C4-2B (cell line): ENCODE data around the gene GNS.

Experiments used
- H3K27ac ChIP-seq: fragments of 450-650 bp; 2 replicates; pipeline ENCODE4 v1.5.1; 2017
- ZFX ChIP-seq: fragments of 450-650 bp; IDR thresholded peaks from 2 replicates; pipeline ENCODE4 v1.6.1; 2017
- TF ChIP-seq, protein P1 (sequence below): fragments of 450-650 bp; conservative IDR thresholded peaks from 2 replicates; pipeline ENCODE4 v1.5.1; 2017; ENCODE audit warnings: mild to moderate bottlenecking

Gene GNS

DNA sequence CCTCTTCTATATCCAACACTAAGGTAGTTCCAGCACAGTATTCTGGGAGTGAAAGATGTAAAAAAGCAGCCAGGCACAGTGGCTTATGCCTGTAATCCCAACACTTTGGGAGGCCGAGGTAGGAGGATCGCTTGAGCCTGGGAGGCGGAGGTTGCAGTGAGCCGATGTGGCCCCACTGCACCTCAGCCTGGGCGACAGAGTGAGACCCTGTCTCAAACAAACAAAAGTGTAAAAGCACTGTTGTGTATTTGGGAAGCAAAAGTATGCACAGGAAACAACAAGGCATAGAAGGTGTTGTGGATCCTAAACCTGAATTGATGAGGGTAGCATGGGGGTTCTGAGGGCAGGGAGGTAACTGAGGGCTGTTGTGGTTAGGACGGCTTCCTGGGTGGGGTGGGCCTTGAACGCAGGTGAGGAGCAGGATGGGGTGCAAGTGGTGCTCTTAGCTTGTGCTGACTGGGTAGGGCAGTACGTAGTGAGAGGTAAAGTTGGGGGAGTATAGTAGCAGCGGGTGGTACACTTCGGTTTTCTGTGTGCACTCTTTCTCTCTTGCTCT, 84.8 kb downstream of the GNS start:
- H3K27ac ChIP-seq: peak overlapping the region; percentile 62; the same call in 1 of the 2 replicates
- TF ChIP-seq ZFX: no peak
- TF ChIP-seq, protein P1, sequence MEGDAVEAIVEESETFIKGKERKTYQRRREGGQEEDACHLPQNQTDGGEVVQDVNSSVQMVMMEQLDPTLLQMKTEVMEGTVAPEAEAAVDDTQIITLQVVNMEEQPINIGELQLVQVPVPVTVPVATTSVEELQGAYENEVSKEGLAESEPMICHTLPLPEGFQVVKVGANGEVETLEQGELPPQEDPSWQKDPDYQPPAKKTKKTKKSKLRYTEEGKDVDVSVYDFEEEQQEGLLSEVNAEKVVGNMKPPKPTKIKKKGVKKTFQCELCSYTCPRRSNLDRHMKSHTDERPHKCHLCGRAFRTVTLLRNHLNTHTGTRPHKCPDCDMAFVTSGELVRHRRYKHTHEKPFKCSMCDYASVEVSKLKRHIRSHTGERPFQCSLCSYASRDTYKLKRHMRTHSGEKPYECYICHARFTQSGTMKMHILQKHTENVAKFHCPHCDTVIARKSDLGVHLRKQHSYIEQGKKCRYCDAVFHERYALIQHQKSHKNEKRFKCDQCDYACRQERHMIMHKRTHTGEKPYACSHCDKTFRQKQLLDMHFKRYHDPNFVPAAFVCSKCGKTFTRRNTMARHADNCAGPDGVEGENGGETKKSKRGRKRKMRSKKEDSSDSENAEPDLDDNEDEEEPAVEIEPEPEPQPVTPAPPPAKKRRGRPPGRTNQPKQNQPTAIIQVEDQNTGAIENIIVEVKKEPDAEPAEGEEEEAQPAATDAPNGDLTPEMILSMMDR: no peak

DNA sequence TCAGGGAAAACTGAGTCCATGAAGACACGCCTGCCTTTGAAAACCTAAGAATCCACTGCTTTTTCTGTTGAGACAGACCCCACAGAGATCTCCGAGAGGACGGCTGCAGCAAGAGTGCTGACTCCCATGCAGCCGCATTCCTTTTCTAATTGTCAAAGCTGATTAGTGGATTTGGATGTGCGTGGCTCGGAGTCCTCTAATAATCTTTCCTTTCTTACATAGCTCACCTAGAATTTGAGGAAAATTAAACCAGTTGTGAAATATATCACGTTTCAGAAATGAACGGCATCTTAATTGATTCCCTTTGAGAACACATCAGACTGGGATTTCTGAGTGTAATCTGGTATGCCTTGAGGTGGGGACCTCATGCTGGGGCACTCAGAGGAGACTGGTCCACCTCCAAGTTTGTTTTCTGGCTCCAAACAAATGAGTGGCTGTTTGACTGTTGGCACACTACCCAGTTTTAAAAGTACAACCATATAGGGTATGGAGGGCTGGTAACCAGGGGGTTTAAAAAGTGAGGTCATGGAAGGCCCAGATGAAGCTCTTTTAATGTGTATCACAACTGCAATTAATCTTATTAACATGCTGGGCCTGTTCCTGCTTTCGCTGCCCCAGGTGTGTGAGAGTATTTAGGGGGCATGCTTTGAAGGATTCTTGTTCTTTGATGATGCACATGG, 85.6 kb downstream of the GNS start:
- peak overlapping the region; percentile 62; the same call in 1 of the 2 replicates for H3K27ac ChIP-seq
- no peak for TF ChIP-seq ZFX
- TF ChIP-seq, protein P1: no peak

DNA sequence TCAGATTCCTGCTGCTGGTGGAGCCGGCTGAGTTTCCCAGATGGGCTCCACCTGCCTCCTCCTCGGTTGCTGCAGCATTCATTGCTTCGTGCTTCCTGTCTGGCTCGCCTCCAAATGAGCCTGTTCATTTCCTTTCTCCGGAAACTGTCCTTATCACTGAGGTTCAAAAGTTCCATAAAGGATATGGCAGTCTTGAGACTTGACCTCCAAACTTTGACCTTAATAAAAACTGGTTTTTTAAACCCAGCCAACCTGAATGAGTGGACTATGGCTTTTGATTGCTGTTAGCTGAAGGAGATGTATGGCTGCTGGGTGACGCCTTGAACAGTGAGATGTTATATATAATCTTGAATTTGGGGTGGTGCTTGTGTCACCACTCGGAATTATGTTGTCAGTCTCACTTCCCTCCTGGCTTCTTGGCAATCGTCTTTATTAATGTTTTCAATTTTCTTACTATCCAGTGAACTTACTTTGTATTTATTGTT, 86.2 kb downstream of the GNS start:
- TF ChIP-seq ZFX: no peak
- TF ChIP-seq, protein P1: no peak
- H3K27ac ChIP-seq: peak overlapping the region; percentile 62

DNA sequence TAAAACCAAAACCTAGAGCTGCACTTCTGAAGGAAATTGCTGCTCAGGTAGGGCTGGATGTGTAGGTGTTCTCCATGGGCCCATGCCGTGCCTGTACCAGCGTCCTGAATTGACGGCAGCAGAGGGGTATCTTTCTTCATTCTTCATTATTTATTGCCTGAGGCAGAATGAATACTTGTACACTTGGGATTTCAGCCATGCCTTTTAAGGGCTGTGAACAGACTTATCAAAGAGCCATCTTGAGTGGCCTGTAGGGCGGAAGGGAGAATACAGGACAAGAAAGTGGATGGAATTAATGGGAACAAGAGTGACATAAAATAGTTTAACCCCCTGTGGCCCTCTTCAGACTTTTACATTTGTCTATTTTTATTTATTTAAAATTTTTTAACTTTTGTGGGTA, 87.5 kb downstream of the GNS start:
- H3K27ac ChIP-seq: peak overlapping the region; percentile 55; the same call in 1 of the 2 replicates
- no peak for TF ChIP-seq ZFX
- TF ChIP-seq, protein P1: no peak

DNA sequence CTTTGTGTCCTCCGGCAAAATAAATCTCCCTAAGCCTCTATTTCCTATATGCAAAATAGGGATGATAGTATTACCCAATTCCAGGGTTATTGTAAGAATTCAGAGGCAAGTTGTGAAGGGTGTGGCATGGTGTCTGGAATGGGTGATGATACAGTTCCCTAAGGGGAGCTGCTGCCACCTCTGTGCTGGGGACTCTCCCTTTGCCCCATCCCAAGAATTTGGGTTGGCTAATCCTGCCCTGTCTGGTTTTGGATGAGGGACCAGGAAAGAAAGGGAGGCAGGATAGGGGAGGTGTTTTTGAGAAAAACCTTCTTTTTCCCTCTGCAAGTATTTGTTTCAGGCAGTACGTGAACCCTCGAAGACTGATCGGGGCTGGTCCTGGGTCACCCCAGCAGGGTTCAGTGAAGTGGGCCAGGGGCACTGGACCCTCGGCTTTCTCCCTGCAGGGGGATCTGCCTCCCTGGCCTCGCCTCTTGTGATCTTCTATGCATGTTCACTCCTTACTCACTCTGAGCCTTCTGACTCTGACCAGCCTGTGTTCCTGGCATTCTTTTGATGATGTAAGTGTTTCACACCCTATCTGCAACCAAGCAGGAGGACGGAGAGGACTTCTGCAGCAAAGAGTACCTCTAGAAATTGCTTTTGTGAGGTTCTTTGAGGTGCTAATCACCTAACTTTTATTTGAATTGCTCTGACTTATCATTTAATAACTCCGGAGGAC, 88.1 kb downstream of the GNS start:
- peak overlapping the region; percentile 55 for H3K27ac ChIP-seq
- TF ChIP-seq, protein P1: no peak
- TF ChIP-seq ZFX: no peak

DNA sequence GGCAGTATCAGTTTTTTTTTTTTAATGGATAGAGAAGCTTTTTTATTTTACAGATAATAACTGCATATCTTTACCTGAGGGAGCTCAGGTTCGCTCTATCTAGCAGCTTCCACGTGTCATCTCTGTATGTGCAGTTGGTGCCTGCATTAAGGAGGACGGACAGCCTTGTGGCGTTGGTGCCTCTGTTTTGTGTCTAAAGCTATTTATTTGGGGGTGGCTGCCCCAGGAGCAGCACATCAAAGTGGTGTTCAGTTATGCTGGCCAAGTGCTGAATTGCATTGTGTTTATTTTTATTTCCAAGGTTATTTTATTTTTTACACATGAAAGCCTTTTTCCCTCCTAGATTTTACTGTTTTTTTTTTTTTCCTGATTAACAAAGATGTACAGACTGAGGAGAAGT, 89.2 kb downstream of the GNS start:
- TF ChIP-seq, protein P1: no peak; the same call in 1 of the 2 replicates
- no peak for TF ChIP-seq ZFX
- H3K27ac ChIP-seq: peak overlapping the region; percentile 75

DNA sequence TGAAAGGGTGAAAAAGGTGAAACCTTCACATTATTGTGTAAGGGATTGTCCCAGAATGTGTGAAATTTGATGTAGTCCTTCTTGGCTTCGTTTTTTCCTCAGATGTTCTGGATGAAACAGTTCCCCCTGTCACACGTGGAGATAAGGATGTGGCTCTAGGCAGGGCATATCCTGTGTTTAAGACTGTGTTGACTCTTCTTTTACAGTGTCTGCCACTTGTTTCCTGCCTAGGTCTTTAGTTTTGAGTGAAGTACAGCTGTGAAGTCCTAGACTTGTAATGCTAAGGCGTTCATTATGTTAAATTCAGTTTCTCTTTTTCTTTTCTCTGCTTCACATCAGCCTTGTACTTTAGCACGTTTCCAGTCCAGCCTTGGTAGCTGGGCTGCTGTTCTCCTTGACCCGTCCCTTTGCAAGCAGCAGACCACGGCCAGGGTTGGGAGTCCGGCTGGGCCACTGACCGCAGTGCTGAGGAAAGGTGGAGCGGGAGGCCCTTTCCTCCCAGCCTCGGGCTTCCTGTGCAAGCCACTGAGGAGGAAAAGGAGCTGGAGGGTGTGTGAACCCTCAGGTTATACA, 89.8 kb downstream of the GNS start:
- no peak for TF ChIP-seq ZFX
- TF ChIP-seq, protein P1: no peak
- H3K27ac ChIP-seq: peak overlapping the region; percentile 75
